GM10266 (cell line): Measurements from ENCODE around the gene TSPOAP1.

Experiments
- DNase-seq: peaks from one replicate; pipeline ENCODE4 v3.0.0; 2012; ENCODE audit errors: extremely low spot score
- TF ChIP-seq, protein P1 (sequence below): IDR thresholded peaks from 2 replicates; pipeline ENCODE4 v1.5.1; 2012; ENCODE audit warnings: mild to moderate bottlenecking, low read depth; ENCODE audit not compliant: control insufficient read depth, insufficient read depth; ENCODE audit errors: missing control alignments

TSPOAP1 gene, protein sequence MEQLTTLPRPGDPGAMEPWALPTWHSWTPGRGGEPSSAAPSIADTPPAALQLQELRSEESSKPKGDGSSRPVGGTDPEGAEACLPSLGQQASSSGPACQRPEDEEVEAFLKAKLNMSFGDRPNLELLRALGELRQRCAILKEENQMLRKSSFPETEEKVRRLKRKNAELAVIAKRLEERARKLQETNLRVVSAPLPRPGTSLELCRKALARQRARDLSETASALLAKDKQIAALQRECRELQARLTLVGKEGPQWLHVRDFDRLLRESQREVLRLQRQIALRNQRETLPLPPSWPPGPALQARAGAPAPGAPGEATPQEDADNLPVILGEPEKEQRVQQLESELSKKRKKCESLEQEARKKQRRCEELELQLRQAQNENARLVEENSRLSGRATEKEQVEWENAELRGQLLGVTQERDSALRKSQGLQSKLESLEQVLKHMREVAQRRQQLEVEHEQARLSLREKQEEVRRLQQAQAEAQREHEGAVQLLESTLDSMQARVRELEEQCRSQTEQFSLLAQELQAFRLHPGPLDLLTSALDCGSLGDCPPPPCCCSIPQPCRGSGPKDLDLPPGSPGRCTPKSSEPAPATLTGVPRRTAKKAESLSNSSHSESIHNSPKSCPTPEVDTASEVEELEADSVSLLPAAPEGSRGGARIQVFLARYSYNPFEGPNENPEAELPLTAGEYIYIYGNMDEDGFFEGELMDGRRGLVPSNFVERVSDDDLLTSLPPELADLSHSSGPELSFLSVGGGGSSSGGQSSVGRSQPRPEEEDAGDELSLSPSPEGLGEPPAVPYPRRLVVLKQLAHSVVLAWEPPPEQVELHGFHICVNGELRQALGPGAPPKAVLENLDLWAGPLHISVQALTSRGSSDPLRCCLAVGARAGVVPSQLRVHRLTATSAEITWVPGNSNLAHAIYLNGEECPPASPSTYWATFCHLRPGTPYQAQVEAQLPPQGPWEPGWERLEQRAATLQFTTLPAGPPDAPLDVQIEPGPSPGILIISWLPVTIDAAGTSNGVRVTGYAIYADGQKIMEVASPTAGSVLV (N-terminal part only)

DNA sequence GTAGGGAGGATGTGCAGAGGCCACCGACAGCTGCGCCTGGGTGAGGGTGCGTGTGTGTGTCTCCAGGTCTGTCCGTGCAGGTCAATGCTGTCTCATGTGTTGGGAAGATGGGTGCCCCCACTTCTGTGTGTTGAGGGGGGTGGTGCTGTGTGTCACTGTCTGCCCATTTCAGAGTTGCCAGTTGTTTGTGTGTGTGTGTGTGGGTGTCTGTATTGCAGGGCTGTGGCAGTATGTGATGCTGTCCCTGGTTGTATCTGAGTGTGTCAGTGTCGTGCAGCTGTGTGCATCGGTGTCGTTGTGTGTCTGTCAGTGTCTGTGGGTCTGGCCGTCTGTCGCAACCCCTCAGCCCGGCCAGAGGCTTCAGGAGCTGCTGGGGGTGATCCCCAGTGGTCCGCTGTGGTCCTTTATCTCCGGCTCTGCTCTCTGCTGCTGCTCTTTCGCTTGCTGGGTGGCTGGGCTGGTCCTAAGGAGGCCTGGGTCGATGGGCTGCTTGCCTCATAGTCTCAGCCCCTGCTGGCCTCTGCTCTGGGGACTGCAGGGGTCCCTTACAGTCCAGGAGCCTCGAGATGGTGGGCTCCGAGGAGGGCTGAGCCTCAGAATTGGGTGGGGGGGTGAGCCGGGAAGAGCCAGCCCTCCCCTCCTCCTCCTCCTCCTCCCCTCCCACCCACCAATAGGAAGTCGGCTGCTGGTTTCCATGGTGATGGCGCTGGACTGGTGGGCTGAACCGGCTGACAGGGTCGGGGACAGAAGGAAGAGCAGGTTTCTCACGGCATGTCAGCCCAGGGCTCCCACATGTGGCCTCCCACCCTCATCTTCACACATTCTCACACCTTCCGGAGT lies at the start of gene TSPOAP1:
Gene TSPOAP1, minus strand, starts transcription at position 601 of the 840 bp plus-strand sequence. CDS start 875 bp downstream, outside the sequence.
- peak; percentile 82 for DNase-seq
- TF ChIP-seq, protein P1, sequence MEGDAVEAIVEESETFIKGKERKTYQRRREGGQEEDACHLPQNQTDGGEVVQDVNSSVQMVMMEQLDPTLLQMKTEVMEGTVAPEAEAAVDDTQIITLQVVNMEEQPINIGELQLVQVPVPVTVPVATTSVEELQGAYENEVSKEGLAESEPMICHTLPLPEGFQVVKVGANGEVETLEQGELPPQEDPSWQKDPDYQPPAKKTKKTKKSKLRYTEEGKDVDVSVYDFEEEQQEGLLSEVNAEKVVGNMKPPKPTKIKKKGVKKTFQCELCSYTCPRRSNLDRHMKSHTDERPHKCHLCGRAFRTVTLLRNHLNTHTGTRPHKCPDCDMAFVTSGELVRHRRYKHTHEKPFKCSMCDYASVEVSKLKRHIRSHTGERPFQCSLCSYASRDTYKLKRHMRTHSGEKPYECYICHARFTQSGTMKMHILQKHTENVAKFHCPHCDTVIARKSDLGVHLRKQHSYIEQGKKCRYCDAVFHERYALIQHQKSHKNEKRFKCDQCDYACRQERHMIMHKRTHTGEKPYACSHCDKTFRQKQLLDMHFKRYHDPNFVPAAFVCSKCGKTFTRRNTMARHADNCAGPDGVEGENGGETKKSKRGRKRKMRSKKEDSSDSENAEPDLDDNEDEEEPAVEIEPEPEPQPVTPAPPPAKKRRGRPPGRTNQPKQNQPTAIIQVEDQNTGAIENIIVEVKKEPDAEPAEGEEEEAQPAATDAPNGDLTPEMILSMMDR, result no peak

- no peak for DNase-seq
- TF ChIP-seq, protein P1, result no peak
These were observed 49.1 kb upstream of the TSPOAP1 start for GRCh38 chr17:58377661-58378060.

- TF ChIP-seq, protein P1, result no peak
- DNase-seq, result no peak
These were observed 48.6 kb upstream of the TSPOAP1 start for GRCh38 chr17:58377093-58377601.

DNA sequence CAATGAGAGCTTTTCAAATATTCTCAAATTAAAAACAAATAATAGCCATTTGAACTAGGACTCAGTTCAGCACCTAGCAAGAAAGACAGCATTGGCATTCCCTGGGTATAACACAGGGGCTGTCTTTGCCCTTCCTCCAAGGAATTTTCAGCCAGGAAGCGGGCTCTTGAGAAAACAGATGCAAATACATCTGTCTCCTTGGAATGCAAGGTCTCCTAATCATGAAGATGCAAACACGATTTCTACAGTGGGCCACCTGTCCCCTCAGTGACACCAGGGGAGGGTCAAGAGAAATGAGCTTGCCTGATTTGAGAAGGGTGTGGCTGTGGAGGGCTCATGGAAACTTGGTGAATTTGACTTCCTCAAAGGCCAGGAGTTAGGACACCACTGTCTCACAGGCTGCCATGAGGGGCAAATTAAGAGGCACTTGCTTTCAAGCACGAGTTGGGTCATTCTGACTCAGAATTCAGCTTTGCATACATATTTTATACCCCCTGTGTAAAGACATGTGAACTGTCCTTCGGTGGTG lies 47.9 kb upstream of the TSPOAP1 start:
- DNase-seq, result no peak
- TF ChIP-seq, protein P1, result no peak

- DNase-seq, result no peak
- TF ChIP-seq, protein P1, result no peak
These were observed 47.2 kb upstream of the TSPOAP1 start for GRCh38 chr17:58375811-58376210.

DNA sequence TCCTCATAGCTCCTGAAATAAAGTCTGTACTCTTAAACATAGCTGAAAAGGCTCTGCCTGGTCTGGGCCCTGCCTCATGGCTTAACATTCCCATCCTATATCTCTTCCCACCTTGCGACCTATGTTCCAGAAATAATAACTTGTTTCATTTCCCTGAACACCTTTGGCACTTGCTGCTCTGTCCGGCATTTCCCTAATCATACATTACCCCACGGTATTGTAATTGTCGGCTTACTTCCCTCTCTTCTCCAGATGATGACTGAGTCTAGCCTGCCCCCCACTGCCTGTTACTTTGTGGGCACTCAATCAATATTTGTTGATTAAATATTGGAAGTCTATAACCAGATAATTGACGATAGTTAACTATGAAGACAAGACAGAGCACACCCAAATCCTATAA lies 46.7 kb upstream of the TSPOAP1 start:
- DNase-seq, result no peak
- TF ChIP-seq, protein P1, result no peak
